Measurements from ENCODE around the gene TMUB1. TPM values are rescaled to one million over a fixed set of nuclear protein-coding genes. Genes with fewer than 3 reads are reported as not detected.

The TMUB1 gene
- total RNA-seq, 1 experiment from 2014 or later, result 37.1 TPM

- no peak for DNase-seq (ENCODE audit: low spot score)
Observed at GRCh38 chr7:151104411-151105235, 21.3 kb upstream of the TMUB1 start.

DNA sequence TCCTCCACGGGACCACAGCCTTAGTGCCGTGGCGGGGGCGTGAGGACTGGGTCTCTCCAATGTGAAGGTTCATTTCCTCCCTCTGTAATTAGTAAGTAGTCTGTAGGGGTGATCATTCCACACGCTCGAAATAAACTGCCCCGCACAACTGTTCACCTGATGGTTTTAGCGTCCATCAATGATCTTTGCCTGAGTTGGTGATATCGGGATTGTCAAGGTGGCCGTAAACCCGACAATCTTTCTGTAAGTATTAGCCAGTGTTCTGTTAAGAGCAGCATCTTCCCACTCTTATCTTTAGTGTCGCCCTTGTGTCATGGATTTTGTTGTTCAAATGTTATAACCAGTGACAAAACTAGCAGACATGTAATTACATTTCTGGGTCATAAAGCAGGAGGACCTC, 20.7 kb upstream of the TMUB1 start:
- no peak for DNase-seq (ENCODE audit: low spot score)

GRCh38 chr7:151102991-151103390, 19.7 kb upstream of the TMUB1 start:
- DNase-seq (ENCODE audit: low spot score), result no peak

DNA sequence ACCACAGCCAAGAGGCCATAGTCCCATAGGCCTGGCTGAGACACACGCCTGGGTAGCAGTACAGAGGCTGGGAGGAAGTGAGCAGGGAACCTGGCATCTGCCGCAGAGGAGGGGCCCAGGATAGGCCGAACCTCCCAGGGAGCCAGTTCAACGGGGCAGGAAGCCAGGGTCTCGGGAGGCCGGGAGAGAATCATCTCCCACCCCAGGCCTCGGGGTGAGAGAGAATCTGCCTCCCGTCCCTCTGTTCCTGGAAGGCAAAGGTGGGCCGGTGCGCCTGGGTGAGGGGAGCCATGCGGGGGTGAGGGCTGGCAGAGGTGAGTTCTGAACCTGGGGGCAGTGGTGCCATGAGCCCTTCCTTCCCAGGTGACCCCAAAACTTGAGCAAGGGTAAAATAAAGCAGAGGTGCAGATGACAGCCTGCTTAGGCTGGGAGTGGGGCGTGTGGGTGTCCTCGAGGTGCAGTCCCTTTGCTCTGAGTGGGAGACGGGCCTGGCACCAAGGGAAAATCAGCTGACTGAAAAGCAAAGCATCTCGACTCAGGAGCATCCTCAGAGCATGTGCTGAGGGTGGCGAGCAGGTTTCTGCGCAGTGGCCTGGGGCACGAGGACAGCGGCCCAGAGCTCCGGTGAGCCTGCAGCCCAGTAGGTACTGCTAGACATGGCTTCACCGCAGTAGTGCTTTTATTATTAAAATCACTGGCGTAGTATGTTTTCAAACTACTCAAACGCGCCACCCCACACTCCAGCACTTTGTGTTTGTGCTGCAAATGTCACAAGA, 18.5 kb upstream of the TMUB1 start:
- no peak for DNase-seq (ENCODE audit: low spot score)

DNA sequence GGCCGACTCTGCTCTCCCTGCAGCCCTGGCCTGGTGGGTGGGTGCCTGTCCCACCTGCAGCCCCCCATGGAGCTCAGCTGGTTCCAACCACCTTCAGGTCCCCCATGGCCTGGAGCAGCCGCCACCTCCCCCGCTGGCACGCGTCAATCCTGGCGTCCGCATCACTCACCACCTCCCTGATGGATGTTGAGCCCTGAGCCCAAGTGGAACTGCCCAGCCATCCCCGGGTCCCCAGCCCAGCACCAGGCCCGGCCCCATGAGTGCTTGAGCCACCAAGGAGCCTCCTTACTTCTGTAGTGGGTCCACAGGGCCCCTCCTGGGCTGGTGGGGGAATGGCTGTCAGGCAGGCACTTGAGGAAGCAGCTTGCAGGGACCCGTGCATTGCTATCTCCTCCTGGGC, 17.6 kb upstream of the TMUB1 start:
- DNase-seq (ENCODE audit: low spot score), result no peak

DNA sequence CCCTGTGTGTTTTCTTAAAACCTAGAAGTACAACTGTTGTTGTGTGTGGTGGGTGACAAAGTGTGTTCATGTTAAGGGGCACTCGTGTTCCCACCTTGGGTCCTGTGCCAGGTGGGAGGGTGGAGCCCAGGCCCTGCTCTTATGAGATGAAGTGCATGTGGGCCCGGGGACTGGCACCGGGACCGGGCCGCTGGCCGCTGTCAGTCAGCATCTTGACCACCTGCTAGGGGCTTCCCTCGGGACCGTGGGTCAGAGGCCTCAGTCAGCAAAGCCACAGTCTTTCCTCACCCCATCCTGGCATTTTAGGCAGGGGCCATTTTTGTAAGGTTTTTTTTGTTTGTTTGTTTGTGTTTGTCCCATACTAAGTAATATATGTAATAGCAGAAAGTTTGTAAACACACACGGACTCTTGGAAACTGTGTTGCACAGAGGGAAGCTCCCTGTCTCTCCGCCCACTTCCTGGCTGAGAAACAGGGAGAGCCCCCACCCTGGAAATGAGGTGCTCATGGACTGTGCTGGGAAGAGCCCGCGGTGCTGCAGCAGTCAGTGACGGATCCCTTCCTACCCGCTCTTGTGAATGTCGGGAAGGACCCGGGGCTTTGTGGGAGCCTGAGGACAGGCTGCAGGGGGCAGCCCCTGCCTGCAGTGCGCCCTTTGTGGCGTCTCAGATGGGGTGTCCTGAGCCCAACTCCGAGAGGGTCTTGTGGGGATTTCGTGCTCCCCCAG, 16.4 kb upstream of the TMUB1 start:
- DNase-seq (ENCODE audit: low spot score), result no peak

DNA sequence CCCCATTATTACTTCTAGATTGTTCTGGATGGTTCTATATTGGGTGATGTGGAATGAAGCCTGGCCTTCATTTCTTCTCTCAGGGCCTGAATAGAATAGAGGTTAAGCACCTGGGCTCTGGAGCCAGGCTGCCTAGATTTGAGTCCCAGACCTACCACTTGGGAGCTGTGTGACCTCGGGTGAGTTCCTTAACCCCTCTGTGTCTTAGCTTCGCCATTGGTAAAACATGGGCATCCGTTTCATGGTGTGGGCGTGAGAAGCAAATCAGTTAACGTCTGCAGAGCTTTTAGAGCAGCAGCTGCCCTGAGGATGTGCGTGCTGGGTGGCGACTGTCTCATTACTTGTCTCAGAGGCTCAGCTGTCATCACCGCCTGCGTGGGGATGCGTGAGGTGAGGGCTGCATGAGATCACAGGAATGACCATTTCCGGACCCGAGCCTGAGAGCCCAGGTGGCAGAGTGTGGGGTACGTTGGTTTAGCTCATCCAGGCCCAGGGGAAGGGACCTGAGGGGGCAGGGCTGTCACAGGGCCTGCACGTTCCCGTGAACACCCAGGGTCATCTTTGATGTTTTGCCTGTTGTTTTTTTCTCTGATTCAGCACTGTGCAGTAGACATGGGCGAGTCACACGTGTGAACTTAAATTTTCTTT, 12.7 kb upstream of the TMUB1 start:
- DNase-seq (ENCODE audit: low spot score), result no peak

GRCh38 chr7:151095123-151095797, 12.0 kb upstream of the TMUB1 start:
- DNase-seq (ENCODE audit: low spot score), result no peak

DNA sequence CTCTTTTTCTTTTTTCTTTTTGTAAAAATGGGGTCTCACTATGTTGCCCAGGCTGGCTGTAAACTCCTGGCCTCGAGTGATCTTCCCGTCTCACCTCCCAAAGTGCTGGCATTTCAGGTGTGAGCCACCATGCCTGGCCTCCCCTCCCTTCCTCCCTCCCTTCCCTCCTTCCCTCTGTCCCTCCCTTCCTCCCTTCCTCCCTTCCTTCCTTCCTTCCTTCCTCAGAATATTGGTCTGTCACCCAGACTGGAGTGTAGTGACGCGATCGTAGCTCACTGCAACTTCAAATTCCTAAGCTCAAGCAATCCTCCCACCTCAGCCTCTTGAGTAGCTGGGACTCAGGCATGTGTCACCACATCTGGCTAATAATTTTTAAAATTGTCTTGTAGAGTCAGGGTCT, 11.4 kb upstream of the TMUB1 start:
- DNase-seq (ENCODE audit: low spot score), result no peak

DNA sequence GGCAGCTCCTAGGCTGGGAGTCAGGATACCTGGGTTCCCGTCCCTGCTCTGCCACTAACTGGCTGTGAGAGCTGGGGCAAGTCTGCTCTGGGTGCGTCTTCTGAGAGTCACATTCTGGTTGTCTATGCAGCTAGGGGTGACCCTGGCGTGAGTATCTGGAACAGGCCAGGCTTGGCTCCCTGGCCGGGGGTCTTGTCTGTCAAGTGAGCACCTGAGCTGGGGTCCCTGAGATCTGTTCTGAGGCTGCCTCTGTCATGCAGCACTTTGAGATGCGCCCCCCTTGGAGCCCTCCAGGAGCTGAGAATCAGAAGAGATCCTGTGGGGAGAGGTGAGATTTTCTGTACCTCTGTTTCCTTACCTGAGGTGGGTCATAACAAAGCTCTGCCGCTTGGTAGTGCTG, 10.5 kb upstream of the TMUB1 start:
- no peak for DNase-seq (ENCODE audit: low spot score)

DNA sequence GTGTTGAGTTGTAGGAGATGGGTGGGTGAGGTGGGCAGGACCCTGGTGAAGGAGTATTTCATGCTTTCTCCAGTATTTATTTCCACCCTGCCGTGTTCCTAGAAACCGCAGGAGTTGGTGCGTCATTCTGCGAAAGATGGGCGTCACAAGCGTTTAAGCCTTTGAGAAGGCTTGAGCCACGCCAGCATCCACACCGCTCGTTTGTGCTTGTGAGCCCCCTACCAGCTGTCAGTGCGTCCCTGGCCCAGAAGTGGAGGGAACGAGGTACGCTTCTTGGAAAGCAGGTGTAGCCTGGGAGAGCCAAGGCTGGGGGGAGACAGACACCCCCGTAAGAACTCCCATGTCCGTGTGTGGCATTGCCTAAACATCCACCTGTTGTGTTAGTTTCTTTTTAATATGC, 8.7 kb upstream of the TMUB1 start:
- DNase-seq (ENCODE audit: low spot score), result no peak

- no peak for DNase-seq (ENCODE audit: low spot score)
Observed at GRCh38 chr7:151091431-151091830, 8.1 kb upstream of the TMUB1 start.

- no peak for DNase-seq (ENCODE audit: low spot score)
Observed at GRCh38 chr7:151091003-151091402, 7.7 kb upstream of the TMUB1 start.

GRCh38 chr7:151089893-151090730, 6.8 kb upstream of the TMUB1 start:
- no peak for DNase-seq (ENCODE audit: low spot score)

GRCh38 chr7:151088856-151089699, 5.8 kb upstream of the TMUB1 start:
- peak; percentile 99 for DNase-seq (ENCODE audit: low spot score)

DNA sequence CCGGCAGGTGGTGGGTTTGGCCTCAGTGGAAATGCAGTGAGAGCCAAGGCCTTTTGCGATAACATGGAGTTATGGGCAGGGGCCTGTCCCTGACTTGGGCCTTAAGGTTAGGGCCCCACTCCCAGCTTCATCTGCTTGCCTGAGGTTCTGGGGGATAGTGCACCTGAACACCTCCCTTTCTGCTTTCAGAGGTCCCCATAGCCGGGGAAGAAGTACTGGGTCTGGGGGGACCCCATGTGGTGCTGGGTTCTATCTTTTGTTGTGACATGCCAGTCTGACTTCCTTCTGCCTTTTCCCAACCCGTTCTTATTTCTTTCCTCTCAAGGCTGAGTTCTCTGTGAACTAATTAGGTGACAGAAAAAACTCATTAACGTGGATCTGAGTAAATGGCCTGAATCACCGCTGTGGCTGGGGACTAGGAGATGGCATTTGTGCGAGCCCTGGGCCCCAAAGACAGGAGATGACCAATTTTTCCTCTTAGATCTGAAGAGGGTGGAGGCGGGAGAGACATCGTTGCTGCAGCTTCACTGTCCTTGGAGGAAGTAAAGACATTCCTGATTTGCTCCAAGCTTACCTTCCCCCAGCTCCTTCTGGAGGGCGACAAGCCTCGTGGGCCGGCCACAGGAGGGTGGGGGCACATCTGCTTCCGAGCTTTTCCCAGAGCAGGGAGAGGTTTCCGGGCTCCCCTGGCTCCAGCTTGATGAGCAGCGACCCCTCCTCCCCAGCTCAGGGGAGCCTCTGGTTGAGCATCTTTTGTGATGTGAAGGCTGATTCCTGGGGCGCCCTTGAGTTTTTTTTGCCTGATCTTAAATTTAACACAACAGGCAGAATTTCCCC, 4.9 kb upstream of the TMUB1 start:
- no peak for DNase-seq (ENCODE audit: low spot score)

DNA sequence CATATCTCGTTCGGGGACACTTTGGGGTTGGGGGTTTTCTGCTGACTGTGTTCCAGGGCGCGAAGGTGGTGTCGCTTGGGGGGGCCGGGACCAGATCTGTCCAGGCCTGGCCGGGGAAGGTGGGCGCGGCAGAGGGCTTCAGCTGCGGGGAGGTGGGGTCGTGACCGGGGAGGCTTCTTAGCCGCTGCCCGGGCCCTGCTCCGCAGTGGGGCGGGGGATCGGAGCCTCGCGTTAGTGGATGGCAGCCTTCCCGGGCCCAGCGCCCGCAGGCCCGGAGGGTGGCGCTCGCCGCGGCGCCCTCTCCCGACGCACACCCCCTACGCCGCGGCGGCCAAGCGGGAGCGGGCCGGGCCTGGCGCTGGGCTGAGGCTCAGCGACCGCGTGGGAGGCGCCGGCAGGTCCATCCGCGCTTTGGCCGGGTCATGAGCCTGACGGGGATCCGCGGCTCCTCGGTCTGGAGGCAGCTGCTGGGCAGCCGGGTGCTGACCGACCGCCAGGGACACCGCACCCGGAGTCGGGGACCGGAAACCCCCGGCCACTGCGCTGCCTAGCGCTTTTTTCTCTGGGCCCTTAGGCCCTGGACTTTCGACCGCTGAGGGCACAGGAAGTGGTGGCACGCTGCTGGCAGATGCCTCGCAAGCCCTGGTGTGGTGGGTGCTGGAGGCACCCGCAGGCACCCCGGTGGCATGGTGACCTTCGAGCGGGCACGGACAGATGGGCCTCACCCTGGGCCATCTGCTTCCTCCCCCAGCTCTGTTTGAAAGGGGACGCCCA, 4.1 kb upstream of the TMUB1 start:
- no peak for DNase-seq (ENCODE audit: low spot score)

DNA sequence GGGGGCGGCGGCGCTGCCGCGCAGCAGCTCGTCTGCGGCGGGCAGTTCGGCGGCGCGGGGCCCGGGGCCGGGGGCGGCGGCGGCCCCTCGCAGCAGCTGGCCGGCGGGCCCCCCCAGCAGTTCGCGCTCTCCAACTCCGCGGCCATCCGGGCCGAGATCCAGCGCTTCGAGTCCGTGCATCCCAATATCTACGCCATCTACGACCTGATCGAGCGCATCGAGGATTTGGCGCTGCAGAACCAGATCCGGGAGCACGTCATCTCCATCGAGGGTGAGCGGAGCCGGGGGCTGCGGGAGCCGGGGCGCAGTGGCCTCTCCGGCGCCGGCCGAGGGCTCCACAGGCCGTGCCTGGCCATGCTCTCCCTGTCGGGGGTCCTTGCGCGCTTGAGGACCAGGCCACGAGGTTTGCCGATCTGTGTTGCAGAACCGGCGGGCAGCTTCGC, 3.5 kb upstream of the TMUB1 start:
- DNase-seq (ENCODE audit: low spot score), result no peak
